ENCODE data around the gene AHSA1. TPM values are rescaled to one million over a fixed set of nuclear protein-coding genes. Genes with fewer than 3 reads are reported as not detected.

Gene AHSA1
- total RNA-seq, 1 donor from 2014 or later: 85.7 TPM

DNA sequence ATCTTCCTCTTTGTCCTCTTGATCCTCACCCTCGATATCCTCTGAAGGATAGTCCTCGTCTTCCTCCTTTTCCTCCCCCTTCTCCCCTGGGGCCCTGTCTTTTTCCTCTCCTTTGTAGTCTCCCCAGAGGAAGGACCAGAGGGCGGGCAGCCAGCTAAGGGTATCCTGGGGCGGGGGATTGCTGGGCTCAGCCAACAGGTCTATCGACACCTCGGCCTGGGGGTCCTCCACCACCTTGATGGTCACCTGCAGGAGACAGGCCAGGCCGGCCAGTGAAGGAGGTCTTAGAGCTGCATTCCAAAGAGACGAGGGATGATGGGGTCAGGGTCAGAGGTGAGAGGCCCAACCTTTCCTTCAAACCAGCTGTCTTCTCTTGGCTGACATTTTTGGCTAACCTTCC lies 24.5 kb downstream of the AHSA1 start:
- H3K4me1 Mint-ChIP-seq (ENCODE audit: low read depth): no peaks in the 10 kb centered on the region
- TF ChIP-seq, protein P1, sequence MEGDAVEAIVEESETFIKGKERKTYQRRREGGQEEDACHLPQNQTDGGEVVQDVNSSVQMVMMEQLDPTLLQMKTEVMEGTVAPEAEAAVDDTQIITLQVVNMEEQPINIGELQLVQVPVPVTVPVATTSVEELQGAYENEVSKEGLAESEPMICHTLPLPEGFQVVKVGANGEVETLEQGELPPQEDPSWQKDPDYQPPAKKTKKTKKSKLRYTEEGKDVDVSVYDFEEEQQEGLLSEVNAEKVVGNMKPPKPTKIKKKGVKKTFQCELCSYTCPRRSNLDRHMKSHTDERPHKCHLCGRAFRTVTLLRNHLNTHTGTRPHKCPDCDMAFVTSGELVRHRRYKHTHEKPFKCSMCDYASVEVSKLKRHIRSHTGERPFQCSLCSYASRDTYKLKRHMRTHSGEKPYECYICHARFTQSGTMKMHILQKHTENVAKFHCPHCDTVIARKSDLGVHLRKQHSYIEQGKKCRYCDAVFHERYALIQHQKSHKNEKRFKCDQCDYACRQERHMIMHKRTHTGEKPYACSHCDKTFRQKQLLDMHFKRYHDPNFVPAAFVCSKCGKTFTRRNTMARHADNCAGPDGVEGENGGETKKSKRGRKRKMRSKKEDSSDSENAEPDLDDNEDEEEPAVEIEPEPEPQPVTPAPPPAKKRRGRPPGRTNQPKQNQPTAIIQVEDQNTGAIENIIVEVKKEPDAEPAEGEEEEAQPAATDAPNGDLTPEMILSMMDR (IDR thresholded peaks at IDR 0.05): no peak
- H3K36me3 Mint-ChIP-seq (ENCODE audit: low read depth): no peaks in the 10 kb centered on the region
- no peaks in the 10 kb centered on the region for H3K9me3 Mint-ChIP-seq (ENCODE audit: low read depth)
- H3K4me3 Mint-ChIP-seq (ENCODE audit: unreplicated experiment): no peak overlapping the region
- DNase-seq (ENCODE audit: low spot score): no peak
- no peaks in the 10 kb centered on the region for H3K27me3 Mint-ChIP-seq (ENCODE audit: low read depth)
- H3K27ac Mint-ChIP-seq (ENCODE audit: unreplicated experiment): no peak overlapping the region

DNA sequence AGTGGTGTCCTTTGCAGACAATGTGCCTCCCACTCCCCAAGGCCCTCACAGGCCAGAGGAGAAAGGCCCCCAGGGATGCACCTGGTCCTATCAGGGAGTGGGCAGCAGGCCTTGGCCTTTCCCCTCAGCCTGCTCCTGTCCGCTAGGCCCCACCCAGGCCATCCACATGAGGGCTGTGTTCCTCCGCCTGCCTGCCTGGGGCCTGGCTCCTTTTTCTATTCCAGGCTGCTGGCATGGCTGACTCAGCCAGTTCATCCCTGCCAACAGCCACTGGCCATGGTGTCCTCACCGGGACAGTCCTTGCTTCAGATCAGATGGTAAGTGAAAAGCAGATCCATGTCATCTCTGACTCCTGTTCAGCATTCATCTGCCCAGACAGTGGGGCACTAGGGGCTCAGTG lies 27.4 kb downstream of the AHSA1 start:
- H3K4me1 Mint-ChIP-seq (ENCODE audit: low read depth): no peaks in the 10 kb centered on the region
- DNase-seq (ENCODE audit: low spot score): no peak
- H3K27ac Mint-ChIP-seq (ENCODE audit: unreplicated experiment): no peak overlapping the region
- TF ChIP-seq, protein P1 (IDR thresholded peaks at IDR 0.05): no peak
- no peaks in the 10 kb centered on the region for H3K27me3 Mint-ChIP-seq (ENCODE audit: low read depth)
- H3K4me3 Mint-ChIP-seq (ENCODE audit: unreplicated experiment): no peak overlapping the region
- H3K36me3 Mint-ChIP-seq (ENCODE audit: low read depth): no peaks in the 10 kb centered on the region
- no peaks in the 10 kb centered on the region for H3K9me3 Mint-ChIP-seq (ENCODE audit: low read depth)

DNA sequence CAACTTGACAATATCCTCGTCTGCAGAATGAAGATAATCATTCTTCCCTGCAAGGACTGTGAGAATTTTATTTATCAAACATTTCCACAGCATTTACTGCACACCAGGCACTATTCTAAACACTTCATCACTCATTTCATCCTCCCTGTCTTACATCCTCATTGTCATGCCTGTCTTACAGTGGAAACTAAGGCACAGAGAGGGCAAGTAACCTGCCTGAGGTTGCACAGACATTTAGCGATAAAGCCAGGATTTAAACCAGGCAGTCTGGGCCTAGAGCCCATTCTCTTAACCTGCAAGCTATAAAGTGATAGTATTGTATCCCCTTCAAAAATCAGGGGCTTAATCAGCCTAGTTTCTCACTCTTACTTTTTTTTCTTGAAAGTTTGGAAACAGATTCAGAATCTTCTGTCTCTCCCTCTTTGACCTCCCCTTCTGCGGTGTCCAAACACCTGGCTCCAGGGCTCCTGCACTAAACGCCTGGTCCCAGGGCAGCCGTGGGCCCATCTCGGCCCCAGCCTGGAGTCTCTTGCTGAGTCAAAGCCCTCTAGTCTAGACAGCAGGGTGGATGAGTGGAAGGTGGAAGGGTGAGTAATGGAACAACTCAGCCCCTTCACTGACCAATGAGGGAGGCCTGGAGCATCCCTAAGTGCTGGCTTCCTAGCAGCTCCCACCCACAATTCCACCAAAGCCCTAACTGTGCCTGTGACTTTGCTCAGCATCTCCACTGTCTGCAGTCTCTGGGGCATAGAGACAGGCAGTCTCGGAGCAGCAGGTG lies 28.2 kb downstream of the AHSA1 start:
- H3K27ac Mint-ChIP-seq (ENCODE audit: unreplicated experiment): no peak overlapping the region
- DNase-seq (ENCODE audit: low spot score): no peak
- H3K4me3 Mint-ChIP-seq (ENCODE audit: unreplicated experiment): no peak overlapping the region

DNA sequence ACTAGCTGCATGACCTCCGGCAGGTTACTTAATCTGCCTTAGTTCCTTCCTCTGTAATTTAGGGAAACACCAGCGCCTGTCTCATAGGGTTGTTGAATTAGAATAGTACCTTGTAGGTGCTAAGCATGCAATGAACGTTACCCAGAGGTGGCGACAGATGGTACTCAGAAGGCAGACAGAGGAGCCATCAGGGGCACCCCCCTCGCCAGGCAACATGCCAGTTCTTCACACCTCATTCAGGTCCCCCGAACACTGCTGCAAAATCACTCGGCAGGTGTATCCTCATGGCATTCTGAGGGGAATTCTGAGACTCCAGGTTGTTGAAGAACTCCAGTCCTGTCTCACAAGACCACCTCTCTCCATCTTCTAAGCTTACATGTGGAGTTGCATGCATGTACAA lies 30.7 kb downstream of the AHSA1 start:
- H3K27ac Mint-ChIP-seq (ENCODE audit: unreplicated experiment): no peak overlapping the region
- H3K4me1 Mint-ChIP-seq (ENCODE audit: low read depth): no peaks in the 10 kb centered on the region
- H3K9me3 Mint-ChIP-seq (ENCODE audit: low read depth): no peaks in the 10 kb centered on the region
- TF ChIP-seq, protein P1 (IDR thresholded peaks at IDR 0.05): no peak
- no peak overlapping the region for H3K4me3 Mint-ChIP-seq (ENCODE audit: unreplicated experiment)
- H3K36me3 Mint-ChIP-seq (ENCODE audit: low read depth): no peaks in the 10 kb centered on the region
- no peak for DNase-seq (ENCODE audit: low spot score)
- no peaks in the 10 kb centered on the region for H3K27me3 Mint-ChIP-seq (ENCODE audit: low read depth)

More for the DNA sequence above, 28.2 kb downstream of the AHSA1 start:
- TF ChIP-seq, protein P1 (IDR thresholded peaks at IDR 0.05): no peak
- Mint-ChIP-seq H3K9me3 (ENCODE audit: low read depth) (no peaks in the 10 kb centered on the region), H3K27me3 (ENCODE audit: low read depth) (no peaks in the 10 kb centered on the region), H3K4me1 (ENCODE audit: low read depth) (no peaks in the 10 kb centered on the region), H3K36me3 (ENCODE audit: low read depth) (no peaks in the 10 kb centered on the region)

- H3K36me3 Mint-ChIP-seq (ENCODE audit: low read depth): no peaks in the 10 kb centered on the region
- no peak overlapping the region for H3K27ac Mint-ChIP-seq (ENCODE audit: unreplicated experiment)
- TF ChIP-seq, protein P1 (IDR thresholded peaks at IDR 0.05): no peak
- no peaks in the 10 kb centered on the region for H3K9me3 Mint-ChIP-seq (ENCODE audit: low read depth)
- DNase-seq (ENCODE audit: low spot score): no peak
- no peaks in the 10 kb centered on the region for H3K4me1 Mint-ChIP-seq (ENCODE audit: low read depth)
- H3K4me3 Mint-ChIP-seq (ENCODE audit: unreplicated experiment): no peak overlapping the region
- H3K27me3 Mint-ChIP-seq (ENCODE audit: low read depth): no peaks in the 10 kb centered on the region
These were observed 31.1 kb downstream of the AHSA1 start for GRCh38 chr14:77489041-77489440.
